GM12878 (cell line): Measurements from ENCODE around the gene APOBEC3C. TPM values are rescaled to one million over a fixed set of nuclear protein-coding genes. Genes with fewer than 3 reads are reported as not detected.

Source experiments
- ATF7 ChIP-seq: fragments of 450-650 bp; IDR thresholded peaks from 2 replicates; pipeline ENCODE4 v1.6.1; 2016; ENCODE audit warnings: low read depth, mild to moderate bottlenecking
- CHD1 ChIP-seq: IDR thresholded peaks from 2 replicates; pipeline ENCODE4 v1.6.1; 2012; ENCODE audit warnings: low read depth, low read length, improper control_type of control experiment
- HCFC1 ChIP-seq: fragments of 150-350 bp; IDR thresholded peaks from 2 replicates; pipeline ENCODE4 v1.6.1; 2014; ENCODE audit warnings: low read length
- IKZF1 ChIP-seq: fragments of 450-650 bp; conservative IDR thresholded peaks from 2 replicates; pipeline ENCODE4 v1.6.1; 2017; ENCODE audit warnings: antibody characterized with exemption, mild to moderate bottlenecking
- IKZF2 ChIP-seq, 2 experiments: fragments of 450-650 bp; IDR thresholded peaks; 2 replicates each; pipeline ENCODE4 v1.6.1; 2017; ENCODE audit warnings: mild to moderate bottlenecking in 2 of 2, moderate library complexity in 2 of 2
- MEF2A ChIP-seq: IDR thresholded peaks from 2 replicates; pipeline ENCODE4 v1.6.1; 2011; ENCODE audit warnings: low read depth, mild to moderate bottlenecking, low read length, moderate library complexity; ENCODE audit not compliant: insufficient read depth
- MTA2 ChIP-seq: fragments of 450-650 bp; IDR thresholded peaks from 2 replicates; pipeline ENCODE4 v1.6.1; 2016; ENCODE audit warnings: low read depth, mild to moderate bottlenecking, moderate library complexity
- polyA plus RNA-seq, 11 experiments: library from polyadenylated mRNA; depleted of rRNA in 4 of 11; unstranded in 6 of 11; stranded (reverse) in 5 of 11; fragments of >200 nt; fragmentation: Nextera tagmentation in 4 of 11; fragmentation: Illumina TruSeq in 1 of 11; extraction: Ambion mirVana in 4 of 11; extraction: Trizol in 1 of 11; gene quantifications; 1 replicate in 1 of 11; 2 replicates in 10 of 11; pipeline versions ENCODE4 v1.2.1 to v1.2.3, GENCODE V29; 2011 to 2016; ENCODE audit warnings: inconsistent platforms in 2 of 11, missing spikeins in 2 of 11, low read depth in 1 of 11
- total RNA-seq, 4 experiments: library from RNA; depleted of rRNA in 3 of 4; stranded (reverse); fragments of >200 nt in 3 of 4; fragmentation: Illumina TruSeq in 1 of 4; extraction: Trizol in 1 of 4; gene quantifications; 2 replicates each; pipeline versions ENCODE4 v1.2.1 to v1.2.3, GENCODE V29; 2013 to 2021

APOBEC3C gene
- total and polyA plus RNA-seq, 10 of the 15 experiments (the other 5 are each of a cell fraction or from before 2014, with no cell fraction given), result 22.9 to 290 (median 156) TPM

DNA sequence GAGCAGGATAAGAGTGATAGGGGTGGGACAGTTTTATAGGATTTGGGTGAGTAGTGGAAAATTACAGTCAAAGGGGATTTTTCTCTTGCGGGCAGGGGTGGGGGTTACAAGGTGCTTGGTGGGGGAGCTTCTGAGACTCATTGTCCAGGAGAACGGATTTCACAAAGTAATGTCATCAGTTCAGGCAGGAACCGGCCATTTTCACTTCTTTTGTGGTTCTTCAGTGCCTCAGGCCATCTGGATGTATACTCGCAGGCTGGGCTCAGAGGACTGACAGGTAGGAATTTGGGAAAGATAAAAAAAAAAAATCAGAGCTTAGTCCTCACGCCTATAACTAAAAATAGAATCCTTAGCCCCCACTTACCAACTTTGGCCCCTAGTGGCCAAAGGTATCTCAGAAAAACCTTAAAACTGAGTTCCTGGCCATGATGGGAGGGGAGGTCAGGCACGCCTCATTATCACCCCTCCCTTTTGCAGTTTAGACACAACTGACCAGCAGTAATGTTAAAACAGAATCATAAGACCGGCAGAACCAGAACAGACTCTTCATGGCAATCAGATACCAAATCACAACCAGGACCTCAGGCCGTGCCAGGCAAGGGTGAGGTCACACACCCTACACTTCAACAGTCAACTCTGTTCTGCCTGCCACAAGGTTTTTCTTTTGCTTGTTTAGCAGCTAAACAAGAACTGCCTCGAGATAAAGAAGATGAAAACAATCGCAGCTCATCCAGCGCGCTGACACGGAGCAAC is 54.2 kb downstream of the APOBEC3C start (continued):
- TF ChIP-seq HCFC1 (no peak), MEF2A (peak; percentile 76), MTA2 (peak; percentile 30; the same call in 1 of the 2 replicates), CHD1 (no peak), IKZF1 (peak; percentile 65), IKZF2 (IDR thresholded peaks at IDR 0.05) (peak; percentile 70 to 78), ATF7 (peak; percentile 14; the same call in 1 of the 2 replicates)

Other genes with a start within 250 kb of the APOBEC3C start
Only the 7 nearest of the 11 such genes appear.
- gene APOBEC3A, start 56.6 kb upstream of the APOBEC3C start, total RNA-seq (2014; rRNA removed), result not detected in 2 replicates
- gene APOBEC3A, start 56.6 kb upstream of the APOBEC3C start, total RNA-seq (2014; rRNA removed; fragmentation: Illumina TruSeq; extraction: Trizol), result not detected in 2 replicates
- gene APOBEC3A, start 56.6 kb upstream of the APOBEC3C start, total RNA-seq (2021), result not detected in 2 replicates
- not detected in 2 replicates for gene APOBEC3A, start 56.6 kb upstream of the APOBEC3C start, polyA plus RNA-seq (2011; rRNA removed)
- not detected in 2 replicates for gene APOBEC3A, start 56.6 kb upstream of the APOBEC3C start, polyA plus RNA-seq (2014; fragmentation: Illumina TruSeq; extraction: Trizol)
- not detected for gene APOBEC3A, start 56.6 kb upstream of the APOBEC3C start, polyA plus RNA-seq (2014; fragmentation: Nextera tagmentation; extraction: Ambion mirVana)
- gene APOBEC3A, start 56.6 kb upstream of the APOBEC3C start, polyA plus RNA-seq (2014; rRNA removed), result not detected in 2 replicates
- gene APOBEC3A, start 56.6 kb upstream of the APOBEC3C start, polyA plus RNA-seq (2016; fragmentation: Nextera tagmentation; extraction: Ambion mirVana), result under 1 TPM in 1 of 2 experiments, not detected in 1; 0.20 TPM
- 19.1 and 19.4 TPM in 2 replicates for gene APOBEC3B, start 31.9 kb upstream of the APOBEC3C start, total RNA-seq (2014; rRNA removed)
- gene APOBEC3B, start 31.9 kb upstream of the APOBEC3C start, total RNA-seq (2014; rRNA removed; fragmentation: Illumina TruSeq; extraction: Trizol), result 2.4 and 2.7 TPM in 2 replicates
- gene APOBEC3B, start 31.9 kb upstream of the APOBEC3C start, total RNA-seq (2021), result 24.3 and 26.3 TPM in 2 replicates
- gene APOBEC3B, start 31.9 kb upstream of the APOBEC3C start, polyA plus RNA-seq (2011; rRNA removed), result 18.6 and 26.8 TPM in 2 replicates
- gene APOBEC3B, start 31.9 kb upstream of the APOBEC3C start, polyA plus RNA-seq (2014; fragmentation: Illumina TruSeq; extraction: Trizol), result 24.8 and 31.5 TPM in 2 replicates
- 10 to 100 TPM; 56.6 to 75.1 TPM for gene APOBEC3B, start 31.9 kb upstream of the APOBEC3C start, polyA plus RNA-seq (2014; fragmentation: Nextera tagmentation; extraction: Ambion mirVana)
- 29.6 and 30.4 TPM in 2 replicates for gene APOBEC3B, start 31.9 kb upstream of the APOBEC3C start, polyA plus RNA-seq (2014; rRNA removed)
- gene APOBEC3B, start 31.9 kb upstream of the APOBEC3C start, polyA plus RNA-seq (2016; fragmentation: Nextera tagmentation; extraction: Ambion mirVana), result 10 to 100 TPM; 40.7 to 45.1 TPM
- gene APOBEC3D, start 6.9 kb downstream of the APOBEC3C start, total RNA-seq (2014; rRNA removed), result 13.0 and 14.2 TPM in 2 replicates
- gene APOBEC3D, start 6.9 kb downstream of the APOBEC3C start, total RNA-seq (2014; rRNA removed; fragmentation: Illumina TruSeq; extraction: Trizol), result 13.4 and 15.2 TPM in 2 replicates
- gene APOBEC3D, start 6.9 kb downstream of the APOBEC3C start, total RNA-seq (2021), result 26.9 and 27.8 TPM in 2 replicates
- gene APOBEC3D, start 6.9 kb downstream of the APOBEC3C start, polyA plus RNA-seq (2011; rRNA removed), result 12.3 and 20.2 TPM in 2 replicates
- 10.0 and 22.1 TPM in 2 replicates for gene APOBEC3D, start 6.9 kb downstream of the APOBEC3C start, polyA plus RNA-seq (2014; fragmentation: Illumina TruSeq; extraction: Trizol)
- gene APOBEC3D, start 6.9 kb downstream of the APOBEC3C start, polyA plus RNA-seq (2014; fragmentation: Nextera tagmentation; extraction: Ambion mirVana), result 1 to 10 TPM; 8.9 to 9.6 TPM
- 17.1 and 17.3 TPM in 2 replicates for gene APOBEC3D, start 6.9 kb downstream of the APOBEC3C start, polyA plus RNA-seq (2014; rRNA removed)
- 10 to 100 TPM; 14.9 to 16.0 TPM for gene APOBEC3D, start 6.9 kb downstream of the APOBEC3C start, polyA plus RNA-seq (2016; fragmentation: Nextera tagmentation; extraction: Ambion mirVana)
- gene APOBEC3F, start 26.6 kb downstream of the APOBEC3C start, total RNA-seq (2014; rRNA removed), result 10.9 and 13.1 TPM in 2 replicates
- gene APOBEC3F, start 26.6 kb downstream of the APOBEC3C start, total RNA-seq (2014; rRNA removed; fragmentation: Illumina TruSeq; extraction: Trizol), result 7.4 and 7.7 TPM in 2 replicates
- gene APOBEC3F, start 26.6 kb downstream of the APOBEC3C start, total RNA-seq (2021), result 29.1 and 30.6 TPM in 2 replicates
- gene APOBEC3F, start 26.6 kb downstream of the APOBEC3C start, polyA plus RNA-seq (2011; rRNA removed), result 4.7 and 7.8 TPM in 2 replicates
- 13.7 and 17.8 TPM in 2 replicates for gene APOBEC3F, start 26.6 kb downstream of the APOBEC3C start, polyA plus RNA-seq (2014; fragmentation: Illumina TruSeq; extraction: Trizol)
- 1 to 10 TPM; 7.5 to 9.6 TPM for gene APOBEC3F, start 26.6 kb downstream of the APOBEC3C start, polyA plus RNA-seq (2014; fragmentation: Nextera tagmentation; extraction: Ambion mirVana)
- gene APOBEC3F, start 26.6 kb downstream of the APOBEC3C start, polyA plus RNA-seq (2014; rRNA removed), result 13.3 and 14.7 TPM in 2 replicates
- gene APOBEC3F, start 26.6 kb downstream of the APOBEC3C start, polyA plus RNA-seq (2016; fragmentation: Nextera tagmentation; extraction: Ambion mirVana), result 10 to 100 TPM; 20.9 to 26.5 TPM
- 152 and 164 TPM in 2 replicates for gene APOBEC3G, start 63.0 kb downstream of the APOBEC3C start, total RNA-seq (2014; rRNA removed)
- 127 and 132 TPM in 2 replicates for gene APOBEC3G, start 63.0 kb downstream of the APOBEC3C start, total RNA-seq (2014; rRNA removed; fragmentation: Illumina TruSeq; extraction: Trizol)
- 102 and 103 TPM in 2 replicates for gene APOBEC3G, start 63.0 kb downstream of the APOBEC3C start, total RNA-seq (2021)
- 170 and 174 TPM in 2 replicates for gene APOBEC3G, start 63.0 kb downstream of the APOBEC3C start, polyA plus RNA-seq (2011; rRNA removed)
- gene APOBEC3G, start 63.0 kb downstream of the APOBEC3C start, polyA plus RNA-seq (2014; fragmentation: Illumina TruSeq; extraction: Trizol), result 168 and 171 TPM in 2 replicates
- 100 to 1,000 TPM; 146 to 232 TPM for gene APOBEC3G, start 63.0 kb downstream of the APOBEC3C start, polyA plus RNA-seq (2014; fragmentation: Nextera tagmentation; extraction: Ambion mirVana)
- gene APOBEC3G, start 63.0 kb downstream of the APOBEC3C start, polyA plus RNA-seq (2014; rRNA removed), result 170 and 181 TPM in 2 replicates
- 100 to 1,000 TPM; 151 to 152 TPM for gene APOBEC3G, start 63.0 kb downstream of the APOBEC3C start, polyA plus RNA-seq (2016; fragmentation: Nextera tagmentation; extraction: Ambion mirVana)
- 10.9 and 12.6 TPM in 2 replicates for gene APOBEC3H, start 83.0 kb downstream of the APOBEC3C start, total RNA-seq (2014; rRNA removed)
- 10.0 and 11.2 TPM in 2 replicates for gene APOBEC3H, start 83.0 kb downstream of the APOBEC3C start, total RNA-seq (2014; rRNA removed; fragmentation: Illumina TruSeq; extraction: Trizol)
- gene APOBEC3H, start 83.0 kb downstream of the APOBEC3C start, total RNA-seq (2021), result 7.5 and 9.4 TPM in 2 replicates
- 8.6 and 11.3 TPM in 2 replicates for gene APOBEC3H, start 83.0 kb downstream of the APOBEC3C start, polyA plus RNA-seq (2011; rRNA removed)
- gene APOBEC3H, start 83.0 kb downstream of the APOBEC3C start, polyA plus RNA-seq (2014; fragmentation: Illumina TruSeq; extraction: Trizol), result 16.0 and 18.0 TPM in 2 replicates
- 10 to 100 TPM; 20.3 to 23.0 TPM for gene APOBEC3H, start 83.0 kb downstream of the APOBEC3C start, polyA plus RNA-seq (2014; fragmentation: Nextera tagmentation; extraction: Ambion mirVana)
- gene APOBEC3H, start 83.0 kb downstream of the APOBEC3C start, polyA plus RNA-seq (2014; rRNA removed), result 16.5 and 18.4 TPM in 2 replicates
- gene APOBEC3H, start 83.0 kb downstream of the APOBEC3C start, polyA plus RNA-seq (2016; fragmentation: Nextera tagmentation; extraction: Ambion mirVana), result 10 to 100 TPM; 14.6 to 15.0 TPM
- 6.0 and 7.1 TPM in 2 replicates for gene CBX7, start 138.4 kb downstream of the APOBEC3C start, total RNA-seq (2014; rRNA removed)
- gene CBX7, start 138.4 kb downstream of the APOBEC3C start, total RNA-seq (2014; rRNA removed; fragmentation: Illumina TruSeq; extraction: Trizol), result 4.0 and 4.7 TPM in 2 replicates
- gene CBX7, start 138.4 kb downstream of the APOBEC3C start, total RNA-seq (2021), result 13.5 and 13.6 TPM in 2 replicates
- 9.7 and 15.2 TPM in 2 replicates for gene CBX7, start 138.4 kb downstream of the APOBEC3C start, polyA plus RNA-seq (2011; rRNA removed)
- gene CBX7, start 138.4 kb downstream of the APOBEC3C start, polyA plus RNA-seq (2014; fragmentation: Illumina TruSeq; extraction: Trizol), result 4.7 and 7.6 TPM in 2 replicates
- gene CBX7, start 138.4 kb downstream of the APOBEC3C start, polyA plus RNA-seq (2014; fragmentation: Nextera tagmentation; extraction: Ambion mirVana), result under 1 TPM; 0.18 to 0.64 TPM
- gene CBX7, start 138.4 kb downstream of the APOBEC3C start, polyA plus RNA-seq (2014; rRNA removed), result 13.9 and 17.2 TPM in 2 replicates
- 1 to 10 TPM; 2.7 to 5.1 TPM for gene CBX7, start 138.4 kb downstream of the APOBEC3C start, polyA plus RNA-seq (2016; fragmentation: Nextera tagmentation; extraction: Ambion mirVana)